ENCODE measurements around the gene CRYBG2. TPM values are rescaled to one million over a fixed set of nuclear protein-coding genes. Genes with fewer than 3 reads are reported as not detected.

CRYBG2 gene
- total and polyA plus RNA-seq, 2 of the 13 experiments (the other 11 are each of a cell fraction or from before 2014, with no cell fraction given), result 1.3 to 2.9 TPM

- no TSS peak for BruUV-seq (replicated peaks)
Observed at GRCh38 chr1:26370591-26371382, 16.9 kb upstream of the CRYBG2 start.

GRCh38 chr1:26368486-26368885 is 14.6 kb upstream of the CRYBG2 start:
- Histone ChIP-seq H3K36me3 (replicated peaks in 1 of 2; ENCODE audit: control insufficient read depth in 1 of 2, insufficient read depth in 2 of 2, low read length in 2 of 2) (no peaks in the 10 kb centered on the region; a peak in 1 of 5 replicates), H3K27ac (ENCODE audit: extremely low read length, insufficient read depth, low read length) (no peak overlapping the region), H3K4me1 (ENCODE audit: insufficient read depth, low read length) (peaks cover 21% of the 10 kb centered on the region), H3K79me2 (ENCODE audit: insufficient read depth, low read length) (no peaks in the 10 kb centered on the region), H3K4me3 (replicated peaks in 1 of 3; ENCODE audit: insufficient read depth in 1 of 3, low read depth in 2 of 3, low read length in 3 of 3) (no peak overlapping the region), H3K27me3 (ENCODE audit: control insufficient read depth in 1 of 2, insufficient read depth in 2 of 2, low read length in 2 of 2) (peaks cover 3 to 7% of the 10 kb centered on the region in 2 experiments; a peak in 2 of 5 replicates), H3K9ac (ENCODE audit: insufficient read depth, low read depth, low read length) (no peak overlapping the region), H3K9me3 (ENCODE audit: low read length) (no peaks in the 10 kb centered on the region), H3K4me2 (ENCODE audit: low read depth, low read length) (no peak overlapping the region), H2AFZ (ENCODE audit: low read length) (no peak overlapping the region), H4K20me1 (ENCODE audit: insufficient read depth, low read length) (no peaks in the 10 kb centered on the region)
- ATAC-seq (no peak), FAIRE-seq (no peak), DNase-seq (ENCODE audit: low spot score) (no peak)
- ChIA-PET POLR2A (no interaction called here), CTCF (ENCODE audit: low intra/inter-chr PET ratio, low total read pairs) (no interaction called here)
- BruUV-seq (replicated peaks), result no TSS peak
- WGBS (ENCODE audit: low lambda C conversion rate), result 65% methylated on average over 3 of the region's 3 CpGs
- intact Hi-C loops (cut with micrococcal nuclease; ENCODE audit: unreplicated experiment), result no loop called here
- in situ Hi-C loops (cut with HindIII; ENCODE audit: extremely low pct_ligation_motif_present, low pct_unique_long_range_greater_than_20kb), result no loop called here
- peak; percentile 49; the same call in 1 of the 2 replicates for TF ChIP-seq ZNF629 (CRISPR knock-in tag; conservative IDR thresholded peaks at IDR 0.05)
- TF ChIP-seq NFIC (IDR thresholded peaks at IDR 0.05; ENCODE audit: low read length), result no peak

More at GRCh38 chr1:26370591-26371382, 16.9 kb upstream of the CRYBG2 start:
- DNase-seq (ENCODE audit: low spot score), result no peak
- Histone ChIP-seq H2AFZ (ENCODE audit: low read length) (no peak overlapping the region), H3K9me3 (ENCODE audit: low read length) (no peaks in the 10 kb centered on the region), H3K4me3 (replicated peaks in 1 of 3; ENCODE audit: insufficient read depth in 1 of 3, low read depth in 2 of 3, low read length in 3 of 3) (no peak overlapping the region), H3K9ac (ENCODE audit: insufficient read depth, low read depth, low read length) (no peak overlapping the region), H4K20me1 (ENCODE audit: insufficient read depth, low read length) (no peaks in the 10 kb centered on the region), H3K27me3 (ENCODE audit: control insufficient read depth in 1 of 2, insufficient read depth in 2 of 2, low read length in 2 of 2) (peaks cover 3 to 7% of the 10 kb centered on the region in 2 experiments; a peak in 2 of 5 replicates), H3K36me3 (replicated peaks in 1 of 2; ENCODE audit: control insufficient read depth in 1 of 2, insufficient read depth in 2 of 2, low read length in 2 of 2) (no peaks in the 10 kb centered on the region; a peak in 1 of 5 replicates), H3K4me2 (ENCODE audit: low read depth, low read length) (no peak overlapping the region), H3K27ac (ENCODE audit: extremely low read length, insufficient read depth, low read length) (no peak overlapping the region), H3K79me2 (ENCODE audit: insufficient read depth, low read length) (no peaks in the 10 kb centered on the region), H3K4me1 (ENCODE audit: insufficient read depth, low read length) (no peaks in the 10 kb centered on the region)
- TF ChIP-seq SUZ12 (IDR thresholded peaks at IDR 0.05; ENCODE audit: low read depth, low read length), result no peak
- TF ChIP-seq ZNF264 (CRISPR knock-in tag; IDR thresholded peaks at IDR 0.05), result no peak
- POLR2A ChIA-PET, result interaction anchor here (2.0 kb wide), 1 partner anchor 20 kb away, joined by 4 read pairs; no protein-coding TSS in a partner anchor
- WGBS (ENCODE audit: low lambda C conversion rate), result 10% methylated on average over 6 of the region's 6 CpGs
- in situ Hi-C loops (cut with HindIII; ENCODE audit: extremely low pct_ligation_motif_present, low pct_unique_long_range_greater_than_20kb) (no loop called here), intact Hi-C loops (cut with micrococcal nuclease; ENCODE audit: unreplicated experiment) (no loop called here)
- no peak for FAIRE-seq
- ATAC-seq, result no peak
- CTCF ChIA-PET (ENCODE audit: low intra/inter-chr PET ratio, low total read pairs), result no interaction called here
